Activated CD8-positive, alpha-beta memory T cell treated with anti-CD3 and anti-CD28 coated beads for 1 hour (primary cell): Measurements from ENCODE around the gene ANGEL2.

Experiments used
- DNase-seq, 2 donors: peaks; one replicate each; pipeline ENCODE4 v3.0.0-alpha.2; 2020; ENCODE audit warnings: low read depth in 1 of 2; ENCODE audit errors: extremely low read depth in 1 of 2

Gene ANGEL2

DNA sequence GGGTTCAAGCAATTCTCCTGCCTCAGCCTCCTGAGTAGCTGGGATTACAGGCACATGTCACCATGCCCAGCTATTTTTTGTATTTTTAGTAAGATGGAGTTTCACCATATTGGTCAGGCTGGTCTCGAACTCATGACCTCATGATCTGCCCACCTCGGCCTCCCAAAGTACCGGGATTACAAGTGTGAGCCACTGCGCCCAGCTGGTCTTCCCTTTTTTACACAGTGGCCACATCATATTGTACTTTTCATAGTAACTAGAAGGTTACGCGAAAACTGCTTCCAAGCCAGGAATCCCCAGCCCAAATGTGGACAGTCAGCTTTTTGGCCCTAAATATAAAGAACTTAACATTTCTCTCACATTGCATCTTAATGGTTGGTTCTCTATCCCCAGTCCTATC, 61.2 kb downstream of the ANGEL2 start:
- DNase-seq, result no peak

DNA sequence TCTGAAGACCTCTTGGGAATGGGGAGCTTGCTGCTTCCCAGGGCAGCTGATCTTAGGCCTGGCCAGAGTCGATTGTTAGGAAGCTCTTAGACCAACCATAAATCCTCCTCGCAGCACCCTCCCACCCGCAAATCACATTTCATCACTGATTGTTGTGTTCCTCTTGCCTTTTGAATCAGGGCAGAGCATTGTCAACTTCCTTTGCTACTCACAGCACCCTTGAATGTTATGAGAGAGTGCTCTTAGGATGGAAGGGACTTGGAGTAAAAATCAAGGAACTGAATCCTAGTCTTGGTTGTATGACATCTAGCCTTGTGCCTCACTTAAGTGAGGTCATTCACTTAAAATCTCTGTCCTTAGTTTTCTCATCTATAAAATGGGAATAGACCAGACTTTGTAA, 62.3 kb downstream of the ANGEL2 start:
- no peak for DNase-seq

DNA sequence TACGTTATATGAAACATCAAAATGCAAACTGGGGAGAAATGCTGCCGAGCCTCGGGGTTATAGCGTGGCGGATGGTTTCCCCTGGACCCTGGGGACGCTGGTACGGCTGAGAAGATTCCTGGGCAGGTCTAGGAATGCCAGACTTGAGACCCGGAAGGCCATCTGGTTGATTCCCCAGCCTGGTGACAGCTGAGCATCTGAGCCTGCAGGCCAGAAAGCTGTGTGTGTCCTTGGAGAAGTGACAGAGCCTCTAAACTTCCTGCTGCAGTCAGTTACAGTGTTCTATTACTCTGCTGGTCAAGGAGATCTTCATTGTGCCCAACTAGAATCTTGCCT, 63.1 kb downstream of the ANGEL2 start:
- no peak for DNase-seq

DNA sequence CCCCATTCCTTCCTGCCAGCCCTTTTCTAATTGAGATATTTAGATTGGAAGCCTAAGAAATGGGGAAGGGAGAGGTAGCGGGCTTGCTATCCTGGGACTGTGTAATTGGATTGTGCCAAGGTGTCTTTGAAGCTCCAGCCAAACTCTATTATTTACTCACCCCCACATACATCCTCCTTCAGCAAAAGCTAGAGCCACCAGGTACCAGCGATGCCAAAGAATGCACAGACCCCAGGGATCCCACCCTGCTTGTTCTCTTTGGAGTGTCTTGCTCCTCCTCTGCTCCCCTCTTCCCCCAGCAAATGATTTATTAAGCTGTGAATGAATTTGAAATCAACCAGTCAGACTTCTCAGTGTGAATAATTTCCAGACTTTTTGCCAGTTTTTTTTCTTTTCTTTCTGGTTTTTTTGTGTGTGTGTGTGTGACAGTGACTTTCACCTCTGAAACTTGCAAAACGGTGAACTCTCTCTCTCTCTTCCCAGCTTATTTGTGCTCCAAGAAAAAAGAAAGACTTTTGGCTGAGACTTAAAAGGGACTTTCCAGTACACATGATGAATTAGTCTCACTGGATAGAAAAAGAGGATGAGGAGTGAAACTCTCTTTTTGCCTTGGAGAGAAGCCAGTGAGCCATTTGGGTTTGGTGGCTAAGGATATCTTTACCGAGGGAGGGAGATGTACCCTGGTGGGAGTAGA, 63.6 kb downstream of the ANGEL2 start:
- DNase-seq, result no peak

DNA sequence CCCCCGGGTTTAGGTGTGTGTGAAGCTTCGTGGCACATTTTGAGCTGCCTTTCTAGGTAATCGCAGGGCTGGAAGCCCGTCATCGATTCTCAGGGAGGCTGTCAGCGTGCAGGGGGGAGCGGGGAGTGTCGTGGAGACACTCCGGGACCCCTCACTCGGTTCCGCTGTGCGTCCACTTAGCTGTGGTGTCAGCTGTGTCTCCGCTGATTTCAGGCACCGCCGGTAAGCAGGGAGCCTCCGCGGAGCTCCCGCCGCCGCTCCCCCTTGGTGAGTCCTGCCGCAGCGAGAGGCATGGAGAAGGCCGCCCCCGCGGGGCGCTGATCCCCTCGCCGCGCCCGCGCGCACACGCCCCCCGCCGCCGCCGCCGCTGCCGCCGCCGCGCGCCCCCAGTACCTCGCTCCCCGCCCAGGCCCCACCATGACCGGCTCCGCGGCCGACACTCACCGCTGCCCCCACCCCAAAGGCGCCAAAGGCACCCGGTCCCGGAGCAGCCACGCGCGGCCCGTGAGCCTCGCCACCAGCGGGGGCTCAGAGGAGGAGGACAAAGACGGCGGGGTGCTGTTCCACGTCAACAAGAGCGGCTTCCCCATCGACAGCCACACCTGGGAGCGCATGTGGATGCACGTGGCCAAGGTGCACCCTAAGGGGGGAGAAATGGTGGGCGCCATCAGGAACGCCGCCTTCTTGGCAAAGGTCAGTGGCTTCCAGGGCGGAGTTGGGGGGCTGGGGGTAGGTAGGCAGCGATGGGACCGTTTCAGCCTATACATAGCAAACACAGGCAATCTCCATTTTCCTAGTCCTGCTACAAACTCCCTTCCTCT, 64.3 kb downstream of the ANGEL2 start:
- DNase-seq, result no peak

DNA sequence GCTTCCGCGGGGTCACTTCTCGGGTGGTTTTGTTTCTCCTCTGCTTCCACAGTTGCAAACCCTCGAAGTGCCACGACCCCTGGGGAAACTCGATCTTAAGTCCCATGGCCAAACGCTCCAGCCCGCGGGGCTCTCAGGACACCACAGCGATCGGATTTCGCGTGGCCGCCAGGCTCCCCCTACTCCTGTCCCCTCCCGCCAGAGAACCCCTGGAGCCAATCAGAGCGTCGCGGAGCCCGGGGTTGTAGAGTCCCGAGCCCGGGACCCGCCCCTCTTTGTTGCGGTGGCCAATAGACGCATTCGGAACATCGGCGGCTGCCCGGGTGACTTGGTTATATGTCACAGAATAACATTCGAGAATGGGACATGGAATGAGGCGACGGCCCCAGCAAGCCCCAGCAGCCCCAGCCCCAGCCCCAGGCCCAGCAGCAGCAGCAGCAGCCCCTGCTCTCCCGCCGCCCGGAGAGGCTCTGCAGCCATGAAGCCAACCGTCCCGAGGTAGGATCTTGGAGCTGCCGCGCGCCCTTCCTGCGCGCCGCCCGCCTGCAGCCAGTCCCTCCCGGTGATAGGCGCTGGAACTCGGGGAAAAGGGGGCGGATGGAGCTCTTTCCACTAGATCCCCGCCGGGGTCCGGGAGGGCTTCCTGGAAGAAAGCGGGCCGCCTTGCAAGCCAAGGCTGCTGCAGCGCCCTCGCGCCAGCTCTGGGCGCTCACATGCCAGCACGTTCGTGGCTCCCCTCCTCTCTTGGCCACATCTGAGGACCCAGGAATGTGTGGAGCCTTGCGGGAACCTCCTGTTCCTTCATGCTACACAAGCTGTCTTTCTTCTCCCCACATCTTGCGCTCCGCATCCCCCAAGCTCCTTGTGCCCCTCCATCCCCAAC, 65.2 kb downstream of the ANGEL2 start, which contains the start of gene VASH2:
VASH2 (plus strand) TSS at position 299 of the 883 bp plus-strand sequence. CDS start 1,002 bp downstream, outside the sequence.
- DNase-seq, result peak in 1 of 2 donors; percentile 6

DNA sequence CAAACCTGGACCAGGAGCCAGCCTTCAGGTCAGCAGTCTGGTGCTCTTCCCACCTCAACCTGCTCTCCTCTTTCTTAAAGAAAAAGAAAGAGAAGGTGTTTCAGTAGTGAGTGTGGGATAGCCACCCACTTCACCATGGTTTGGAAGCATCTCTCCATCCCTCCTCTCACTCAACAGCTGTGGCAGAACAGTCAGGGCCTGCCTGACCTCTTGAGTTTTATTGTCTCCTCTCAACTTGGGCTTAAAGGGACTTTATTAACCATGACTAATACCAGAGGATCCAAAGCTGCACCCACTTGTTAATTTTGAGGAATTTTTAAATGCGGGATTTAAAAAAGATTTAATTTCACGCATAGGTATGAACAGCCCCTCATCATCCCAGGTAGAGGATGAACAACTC, 65.9 kb downstream of the ANGEL2 start:
- DNase-seq, result no peak

DNA sequence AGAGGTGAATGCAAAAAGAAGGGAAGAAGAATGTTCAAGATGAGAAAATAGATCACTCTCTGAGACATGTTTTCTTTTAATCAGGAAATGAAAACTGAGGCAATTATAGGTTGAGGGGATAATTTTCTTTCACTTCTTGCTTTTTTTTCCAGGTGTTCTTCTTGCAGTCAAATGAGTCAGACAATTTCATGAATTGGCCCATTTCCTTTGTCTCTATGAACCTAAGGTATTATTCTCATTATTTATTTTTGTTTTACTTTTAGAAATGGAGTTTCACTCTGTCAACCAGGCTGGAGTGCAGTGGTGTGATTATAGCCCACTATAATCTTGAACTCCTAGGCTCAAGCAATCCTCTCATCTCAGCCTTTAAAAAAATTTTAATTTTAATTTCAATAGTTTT, 68.8 kb downstream of the ANGEL2 start:
- no peak for DNase-seq

DNA sequence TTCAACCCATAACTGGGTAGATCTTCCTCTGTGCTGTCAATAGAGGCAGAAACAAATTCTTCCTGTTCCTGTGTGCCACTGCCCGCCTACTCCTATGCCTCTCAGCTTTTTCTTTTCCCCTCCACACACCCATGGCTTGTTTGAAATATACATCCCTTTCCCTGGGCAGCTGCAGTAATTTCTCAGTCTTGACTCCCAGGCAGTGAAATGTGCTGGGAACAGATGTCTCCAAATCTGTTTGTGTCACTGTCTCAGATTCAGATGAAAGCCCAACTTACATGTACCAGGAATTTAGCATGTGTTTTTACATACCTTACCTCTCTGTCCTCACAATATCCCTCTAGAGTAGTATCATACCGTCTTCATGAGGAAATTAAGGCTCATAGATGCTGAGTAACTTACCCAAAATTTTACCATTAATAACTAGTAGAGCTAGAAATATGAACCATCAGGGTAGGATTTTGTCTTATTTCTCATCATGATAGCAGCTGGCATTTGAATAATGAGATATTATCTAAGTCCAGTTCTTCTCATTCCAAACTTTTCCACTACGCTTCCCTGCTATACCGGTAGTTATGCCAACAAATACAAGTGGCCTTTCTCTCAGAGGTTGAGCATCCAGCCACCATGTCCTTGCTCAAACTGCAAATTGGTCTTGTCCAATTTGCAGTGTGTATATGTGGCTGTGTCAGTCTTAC, 70.1 kb downstream of the ANGEL2 start:
- no peak for DNase-seq

DNA sequence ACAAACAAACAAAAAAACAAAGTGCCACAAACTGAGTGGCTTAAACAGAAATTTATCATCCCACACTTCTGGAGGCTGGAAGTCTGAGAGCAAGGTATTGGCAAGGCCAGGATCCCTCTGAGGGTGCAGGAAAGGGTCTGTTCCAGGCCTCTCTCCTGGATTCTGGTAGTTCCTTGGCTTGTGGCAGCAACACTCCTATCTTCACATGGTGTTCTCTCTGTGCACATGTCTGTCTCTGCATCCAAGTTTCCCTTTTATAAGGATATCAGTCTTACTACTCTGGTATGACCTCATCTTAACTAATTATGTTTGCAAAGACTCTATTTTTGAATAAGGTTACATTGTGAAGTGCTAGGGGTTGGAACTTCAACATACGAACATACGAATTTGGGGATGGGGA, 70.6 kb downstream of the ANGEL2 start:
- no peak for DNase-seq

DNA sequence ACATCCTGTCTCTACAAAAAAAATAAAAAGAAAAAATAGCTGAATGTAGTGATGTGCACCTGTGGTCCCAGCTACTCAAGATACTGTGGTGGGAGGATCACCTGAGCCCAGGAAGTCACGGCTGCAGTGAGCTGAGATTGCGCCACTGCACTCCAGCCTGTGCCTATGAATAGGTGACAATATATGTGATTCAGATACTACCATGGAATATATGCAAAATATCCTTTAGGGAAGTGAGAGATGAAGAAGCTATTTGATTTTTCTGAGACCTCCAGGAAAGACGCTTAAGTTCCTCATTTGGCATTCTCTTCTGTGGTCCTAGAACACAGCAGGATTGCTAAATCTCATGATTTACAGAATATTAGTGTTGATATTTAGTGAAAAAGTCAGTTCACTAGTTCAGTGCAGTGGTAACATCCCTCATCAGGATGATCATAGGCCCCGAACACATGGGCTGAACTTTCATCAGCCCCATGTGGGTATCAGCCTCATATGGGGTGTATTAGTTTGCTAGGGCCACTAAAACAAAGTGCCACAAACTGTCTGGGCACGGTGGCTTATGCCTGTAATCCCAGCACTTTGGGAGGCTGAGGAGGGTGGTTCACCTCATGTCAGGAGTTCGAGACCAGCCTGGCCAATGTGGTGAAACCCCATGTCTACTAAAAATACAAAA, 71.3 kb downstream of the ANGEL2 start:
- DNase-seq, result no peak

DNA sequence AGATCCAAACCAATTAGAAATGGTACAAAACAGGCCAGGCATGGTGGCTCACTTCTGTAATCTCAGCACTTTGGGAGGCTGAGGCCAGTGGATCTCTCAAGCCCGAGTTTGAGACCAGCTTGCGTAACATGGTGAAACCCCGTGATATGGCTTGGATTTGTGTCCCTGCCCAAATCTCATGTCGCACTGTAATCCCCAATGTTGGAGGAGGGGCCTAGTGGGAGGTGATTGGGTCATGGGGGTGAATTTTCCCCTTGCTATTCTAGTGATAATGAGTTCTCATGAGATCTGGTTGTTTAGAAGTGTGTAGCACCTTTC, 72.3 kb downstream of the ANGEL2 start:
- DNase-seq, result no peak

DNA sequence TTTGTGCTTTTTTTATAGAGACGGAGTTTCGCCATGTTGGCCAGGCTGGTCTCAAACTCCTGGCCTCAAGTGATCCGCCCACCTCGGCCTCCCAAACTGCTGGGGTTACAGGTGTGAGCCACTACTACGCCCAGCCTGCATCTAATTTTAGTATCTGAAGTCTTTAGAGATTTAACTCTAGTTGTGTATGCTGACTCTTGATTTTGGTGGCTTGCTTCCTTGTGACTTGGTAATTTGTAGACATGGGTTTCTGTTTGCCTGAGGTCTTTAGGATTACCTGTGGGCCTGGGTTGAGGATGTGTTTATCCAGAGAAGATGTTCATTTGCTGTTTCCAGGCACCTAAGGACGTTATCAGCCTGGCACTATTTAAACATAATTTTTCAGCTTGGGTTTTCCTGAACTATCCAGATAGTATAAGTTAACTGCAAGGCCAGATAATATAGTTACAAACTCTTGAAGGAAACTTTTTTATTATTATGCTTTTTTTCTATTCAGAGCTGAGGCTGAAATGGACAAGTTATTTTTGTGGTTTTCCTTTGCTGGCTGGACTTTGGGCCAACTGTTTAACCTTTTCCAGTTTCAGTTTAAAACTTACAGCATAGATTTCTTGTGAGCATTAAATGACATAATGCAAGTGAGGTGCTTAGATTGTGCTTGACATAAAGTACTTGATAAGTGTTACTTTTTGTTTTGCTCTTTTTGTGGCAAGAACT, 72.8 kb downstream of the ANGEL2 start:
- DNase-seq, result no peak
